Duodenal mucosa (tissue), 2 donors: ENCODE measurements around the gene SOCS7.

Experiments
- H3K27ac ChIP-seq: one replicate; pipeline ENCODE4 v1.7.0; 2013; ENCODE audit warnings: low read depth, low read length
- H3K27me3 ChIP-seq, 2 donors: one replicate each; pipeline ENCODE4 v1.7.0; 2013; ENCODE audit warnings: low read length in 2 of 2, control low read depth in 1 of 2; ENCODE audit not compliant: insufficient read depth in 2 of 2, control insufficient read depth in 1 of 2
- H3K36me3 ChIP-seq, 2 donors: one replicate each; pipeline ENCODE4 v1.7.0; 2013; ENCODE audit warnings: low read length in 2 of 2, control low read depth in 1 of 2; ENCODE audit not compliant: insufficient read depth in 2 of 2, control insufficient read depth in 1 of 2
- H3K4me1 ChIP-seq, 2 donors: one replicate each; pipeline ENCODE4 v1.7.0; 2013; ENCODE audit warnings: low read length in 2 of 2, control low read depth in 1 of 2; ENCODE audit not compliant: insufficient read depth in 2 of 2, control insufficient read depth in 1 of 2
- H3K4me3 ChIP-seq, 2 donors: one replicate each; pipeline ENCODE4 v1.7.0; 2013; ENCODE audit warnings: low read length in 2 of 2, low read depth in 1 of 2
- H3K9ac ChIP-seq, 2 donors: one replicate each; pipeline ENCODE4 v1.7.0; 2013; ENCODE audit warnings: low read length in 2 of 2, low read depth in 1 of 2
- H3K9me3 ChIP-seq, 2 donors: one replicate each; pipeline ENCODE4 v1.7.0; 2013; ENCODE audit warnings: low read length in 2 of 2, control low read depth in 1 of 2; ENCODE audit not compliant: control insufficient read depth in 1 of 2

SOCS7 gene

GRCh38 chr17:38403491-38403890 lies 51.8 kb downstream of the SOCS7 start:
- H3K27me3 ChIP-seq: no peaks in the 10 kb centered on the region
- H3K4me1 ChIP-seq: no peaks in the 10 kb centered on the region
- H3K4me3 ChIP-seq: no peak overlapping the region
- H3K27ac ChIP-seq: no peak overlapping the region
- H3K9ac ChIP-seq: no peak overlapping the region
- no peaks in the 10 kb centered on the region for H3K9me3 ChIP-seq
- H3K36me3 ChIP-seq: peaks cover 10 to 31% of the 10 kb centered on the region in 2 donors

GRCh38 chr17:38404174-38404943 lies 52.7 kb downstream of the SOCS7 start:
- Histone ChIP-seq H3K36me3 (peaks cover 10 to 27% of the 10 kb centered on the region in 2 donors), H3K27ac (no peak overlapping the region), H3K9me3 (no peaks in the 10 kb centered on the region), H3K4me3 (no peak overlapping the region), H3K4me1 (no peaks in the 10 kb centered on the region), H3K9ac (no peak overlapping the region), H3K27me3 (no peaks in the 10 kb centered on the region)

DNA sequence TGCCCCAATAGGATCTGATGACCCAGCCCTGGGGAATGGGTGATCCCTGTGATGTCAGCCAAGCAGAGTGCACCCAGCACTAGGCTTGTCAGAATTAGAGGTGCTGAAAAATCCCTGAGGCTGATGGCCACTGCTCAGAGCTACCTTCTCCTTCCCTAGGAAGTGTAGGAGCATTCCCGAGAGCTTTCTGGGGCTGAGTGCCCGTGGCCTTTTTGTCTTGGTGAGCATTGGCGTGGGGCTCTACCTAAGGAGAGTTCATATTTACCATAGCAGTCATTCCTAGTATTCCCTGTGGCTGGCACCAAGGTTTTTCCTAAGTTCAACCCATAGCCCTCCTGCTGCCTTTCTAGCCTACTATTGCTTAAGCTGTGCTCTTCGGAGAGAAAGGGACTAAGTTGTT lies 54.0 kb downstream of the SOCS7 start:
- H3K9me3 ChIP-seq: no peaks in the 10 kb centered on the region
- H3K27me3 ChIP-seq: no peaks in the 10 kb centered on the region
- no peak overlapping the region for H3K4me3 ChIP-seq
- H3K27ac ChIP-seq: no peak overlapping the region
- H3K4me1 ChIP-seq: no peaks in the 10 kb centered on the region
- H3K9ac ChIP-seq: no peak overlapping the region
- peaks cover 0 to 15% of the 10 kb centered on the region in 2 donors for H3K36me3 ChIP-seq

GRCh38 chr17:38410201-38410600 lies 58.6 kb downstream of the SOCS7 start:
- Histone ChIP-seq H3K4me1 (peaks cover 5 to 8% of the 10 kb centered on the region in 2 donors), H3K27me3 (no peaks in the 10 kb centered on the region), H3K9me3 (no peaks in the 10 kb centered on the region), H3K4me3 (no peak overlapping the region), H3K9ac (no peak overlapping the region), H3K27ac (no peak overlapping the region), H3K36me3 (no peaks in the 10 kb centered on the region)

DNA sequence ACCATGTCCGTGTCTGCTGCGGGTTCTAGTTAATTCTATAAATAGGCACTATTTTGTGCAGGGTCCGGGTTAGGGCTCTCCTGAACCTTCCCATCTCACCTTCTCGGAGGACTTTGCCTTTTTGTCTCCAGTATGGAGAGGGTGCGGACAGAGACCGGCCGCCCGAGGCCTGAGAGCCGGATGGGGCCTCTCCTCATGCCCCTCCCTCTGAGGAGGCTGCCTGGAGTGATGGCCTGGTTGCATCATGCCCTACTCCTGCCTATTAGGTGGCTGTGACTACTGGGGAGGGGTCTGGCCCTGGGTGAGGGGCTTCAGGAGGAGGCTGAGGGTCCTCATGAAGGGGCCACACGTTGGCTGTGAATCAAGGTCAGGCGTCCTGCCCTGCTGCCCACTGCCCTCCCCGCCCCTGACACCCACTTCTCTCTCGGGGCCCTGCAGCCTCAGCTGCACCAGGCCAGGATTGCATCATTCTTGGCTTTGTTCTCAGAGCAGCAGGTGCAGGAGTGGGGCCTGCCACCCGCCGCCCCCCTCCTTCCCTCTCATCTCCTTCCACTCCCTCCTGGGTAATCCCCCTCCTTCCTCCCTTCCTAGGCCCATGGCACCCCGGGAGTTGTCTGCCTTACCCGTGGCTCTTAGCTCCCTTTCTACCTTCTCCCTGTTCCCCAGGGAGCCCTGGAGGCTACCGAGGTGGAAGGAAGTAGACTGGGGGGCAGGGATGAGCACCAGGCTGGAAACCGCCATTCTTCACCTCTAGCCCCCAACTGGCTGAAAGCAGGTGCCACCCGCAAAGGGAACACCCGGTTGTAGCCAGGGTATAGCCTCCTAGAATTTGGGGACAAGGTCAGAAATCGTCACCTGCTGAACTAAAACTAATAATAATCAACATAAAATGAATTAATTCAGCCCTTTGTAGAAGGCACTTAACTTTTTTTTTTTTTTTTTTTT lies 63.9 kb downstream of the SOCS7 start:
- Histone ChIP-seq H3K27me3 (peaks cover 25 to 29% of the 10 kb centered on the region in 2 donors), H3K4me3 (peak overlapping the region in 1 of 2 donors; percentile 46), H3K36me3 (no peaks in the 10 kb centered on the region), H3K27ac (peak overlapping the region; percentile 10), H3K9ac (peak overlapping the region; percentile 9 to 10), H3K9me3 (no peaks in the 10 kb centered on the region), H3K4me1 (peaks cover 10 to 11% of the 10 kb centered on the region in 2 donors)

- Histone ChIP-seq H3K4me1 (peaks cover 16% of the 10 kb centered on the region in 2 donors), H3K27ac (no peak overlapping the region), H3K4me3 (no peak overlapping the region), H3K9me3 (no peaks in the 10 kb centered on the region), H3K27me3 (peaks cover 34 to 37% of the 10 kb centered on the region in 2 donors), H3K36me3 (no peaks in the 10 kb centered on the region), H3K9ac (no peak overlapping the region)
Measured at GRCh38 chr17:38416840-38417209, 65.2 kb downstream of the SOCS7 start.

DNA sequence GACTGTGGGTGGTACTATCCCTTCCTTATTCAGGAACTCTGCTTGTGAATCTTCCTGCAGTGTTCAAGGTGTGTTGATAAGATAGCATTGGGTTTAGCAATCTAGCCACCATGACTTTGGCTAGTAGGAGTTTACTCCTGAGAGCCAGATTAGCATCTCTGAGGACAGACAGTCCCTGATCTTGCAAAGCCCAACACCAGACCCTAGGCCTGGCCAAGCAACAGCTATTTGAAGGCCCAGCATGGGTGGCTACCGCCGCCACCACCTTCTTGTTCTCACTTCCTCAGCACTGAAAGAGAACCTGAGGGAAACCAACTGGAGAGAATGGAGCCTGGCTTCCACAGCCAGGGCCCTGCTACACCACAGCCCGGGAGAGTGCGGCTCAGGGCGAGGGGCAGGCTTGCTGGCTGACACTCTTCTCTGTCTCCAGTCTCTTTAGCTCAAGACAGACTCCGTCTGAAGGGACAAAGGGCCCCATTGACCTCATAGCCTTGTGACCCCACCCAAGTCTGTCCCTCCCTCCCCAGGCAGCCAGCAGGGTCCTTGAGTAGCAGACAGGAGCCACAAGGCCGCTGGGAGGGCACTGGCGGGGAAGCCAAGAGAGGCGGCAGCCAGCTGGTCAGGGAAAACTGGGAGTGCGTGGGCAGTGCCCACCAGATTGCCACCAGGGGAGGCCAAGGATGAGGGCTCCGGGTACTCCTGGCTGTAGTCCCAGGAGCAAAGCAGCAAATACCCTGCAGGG lies 65.7 kb downstream of the SOCS7 start:
- H3K27me3 ChIP-seq: peaks cover 36 to 37% of the 10 kb centered on the region in 2 donors
- H3K4me1 ChIP-seq: peaks cover 16% of the 10 kb centered on the region in 2 donors

DNA sequence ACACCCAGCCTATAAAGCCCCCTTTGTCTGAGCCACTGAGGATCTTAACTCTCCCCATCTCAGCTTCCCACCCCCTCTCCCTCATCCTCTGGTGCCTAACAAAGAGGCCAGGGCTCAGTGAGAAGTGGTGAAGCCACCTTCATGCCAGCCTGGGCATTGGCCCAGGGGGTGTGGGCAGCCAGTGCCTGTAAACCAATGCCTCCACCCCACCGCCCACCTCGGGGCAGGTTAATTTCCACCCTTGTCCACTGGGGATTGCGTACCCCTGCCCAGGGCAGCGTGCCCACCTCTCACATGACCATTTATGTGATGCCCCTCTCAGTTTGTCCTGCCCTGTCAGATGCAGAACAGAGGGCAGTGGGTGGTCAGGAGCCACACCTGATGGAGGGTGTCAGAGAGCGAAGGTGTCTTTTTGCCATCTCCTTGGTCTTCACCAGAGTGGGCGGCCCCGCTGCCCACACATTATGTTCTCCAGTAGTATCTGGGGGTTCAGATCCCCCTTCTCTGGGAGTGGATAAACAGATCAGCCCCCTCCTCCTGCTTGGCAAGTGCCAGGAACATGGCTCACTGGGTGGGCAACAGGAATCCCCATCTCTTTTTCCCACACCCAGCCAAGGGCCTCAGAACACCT lies 66.5 kb downstream of the SOCS7 start:
- no peaks in the 10 kb centered on the region for H3K36me3 ChIP-seq
- peaks cover 36 to 37% of the 10 kb centered on the region in 2 donors for H3K27me3 ChIP-seq
- H3K27ac ChIP-seq: no peak overlapping the region
- no peak overlapping the region for H3K9ac ChIP-seq
- H3K4me1 ChIP-seq: peaks cover 16% of the 10 kb centered on the region in 2 donors
- H3K9me3 ChIP-seq: no peaks in the 10 kb centered on the region
- H3K4me3 ChIP-seq: no peak overlapping the region

More for the DNA sequence above, 65.7 kb downstream of the SOCS7 start:
- Histone ChIP-seq H3K27ac (no peak overlapping the region), H3K36me3 (no peaks in the 10 kb centered on the region), H3K4me3 (no peak overlapping the region), H3K9ac (no peak overlapping the region), H3K9me3 (no peaks in the 10 kb centered on the region)

DNA sequence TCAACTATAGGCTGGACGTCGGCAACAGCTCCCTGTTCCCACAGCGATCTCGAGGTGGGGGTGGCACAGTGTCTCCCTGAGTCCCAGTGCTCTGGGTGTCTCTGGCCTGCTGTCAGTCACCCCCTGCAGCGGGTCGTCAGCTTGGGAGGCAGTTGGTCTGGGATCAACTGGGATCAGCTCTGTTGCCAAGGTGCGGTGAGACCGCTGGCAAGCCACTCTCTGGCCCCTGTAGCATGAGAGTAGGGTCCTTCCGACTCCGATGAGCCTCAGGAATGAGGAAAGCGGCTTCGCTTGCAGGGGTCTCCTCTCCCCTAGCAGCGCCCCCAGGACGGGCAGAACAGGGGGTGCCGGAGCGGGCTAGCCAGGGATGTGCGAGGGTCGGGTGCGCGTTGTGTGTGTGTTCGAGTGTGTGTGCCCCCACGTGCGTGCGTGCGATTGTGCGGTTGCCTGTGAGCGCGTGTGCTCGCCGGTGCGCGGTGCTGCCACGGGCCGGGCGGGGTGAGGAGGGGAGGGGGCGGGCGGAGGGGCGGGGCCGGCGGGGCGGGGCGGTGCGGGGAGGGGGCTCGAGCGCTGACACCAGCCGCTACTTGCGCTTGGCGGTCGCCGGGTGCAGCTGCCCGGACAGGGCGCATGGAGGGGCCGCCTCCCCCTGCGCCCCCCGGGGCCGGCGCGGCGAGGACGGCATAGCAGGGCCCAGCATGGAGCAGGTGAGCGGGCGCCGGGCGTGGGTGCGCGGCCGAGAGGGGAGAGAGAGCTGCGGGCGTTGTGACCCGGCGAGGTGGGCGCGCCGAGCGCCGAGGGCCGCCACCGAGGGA lies 67.3 kb downstream of the SOCS7 start:
- Histone ChIP-seq H3K9ac (no peak overlapping the region), H3K27ac (no peak overlapping the region), H3K4me1 (peaks cover 16% of the 10 kb centered on the region in 2 donors), H3K9me3 (no peaks in the 10 kb centered on the region), H3K27me3 (peaks cover 36 to 37% of the 10 kb centered on the region in 2 donors), H3K36me3 (no peaks in the 10 kb centered on the region), H3K4me3 (no peak overlapping the region)
